Heart left ventricle (tissue), 13 donors: ENCODE measurements around the gene TNFSF11.

Experiments used
- POLR2A ChIP-seq, 2 donors: fragments of 450-650 bp; IDR thresholded peaks; one replicate each; pipeline ENCODE4 v1.6.1; 2017; ENCODE audit warnings: antibody characterized with exemption in 2 of 2, mild to moderate bottlenecking in 2 of 2, moderate library complexity in 2 of 2
- TF ChIP-seq, protein P1 (sequence below), 12 donors: fragments of 200-600 bp; sonication (generic) in 4 of 12; IDR thresholded peaks; one replicate each; pipeline versions ENCODE4 v1.5.0 to v1.8.0; 2018 to 2022; ENCODE audit warnings: antibody characterized with exemption in 12 of 12, mild to moderate bottlenecking in 5 of 12
- donor health status: ischemic (EF 13 %, LVEDD 7.1; RV severe dilation, severe dysfunction).
- donor health status: DM: no; HTN: yes; CAD: no.
- donor health status: DM: no; HTN: no; CAD: no.
- donor health status: ischemic (EF 25% LVEDD 6.9; RV normal size, moderate dysfunction).
- donor health status: ischemic (EF 25% LVEDD 5.7; RV mildly dilated, moderate dysfunction).
- donor health status: ischemic (EF 35%, LVEDD 5.7; RV mildly dilated, moderate dysfunction).
- donor health status: nonischemic (EF 11% LVEDD 7.7; RV severe dilation, severe dysfunction).
- donor health status: DM: yes; HTN: yes; CAD: no.
- donor health status: PGD.
- donor health status: ischemic (EF 29% LVEDD 5.4; RV normal size, mild dysfunction).
- donor health status: nonischemic (EF 23%, LVEDD 6.1; RV moderate dilation, normal function).

DNA sequence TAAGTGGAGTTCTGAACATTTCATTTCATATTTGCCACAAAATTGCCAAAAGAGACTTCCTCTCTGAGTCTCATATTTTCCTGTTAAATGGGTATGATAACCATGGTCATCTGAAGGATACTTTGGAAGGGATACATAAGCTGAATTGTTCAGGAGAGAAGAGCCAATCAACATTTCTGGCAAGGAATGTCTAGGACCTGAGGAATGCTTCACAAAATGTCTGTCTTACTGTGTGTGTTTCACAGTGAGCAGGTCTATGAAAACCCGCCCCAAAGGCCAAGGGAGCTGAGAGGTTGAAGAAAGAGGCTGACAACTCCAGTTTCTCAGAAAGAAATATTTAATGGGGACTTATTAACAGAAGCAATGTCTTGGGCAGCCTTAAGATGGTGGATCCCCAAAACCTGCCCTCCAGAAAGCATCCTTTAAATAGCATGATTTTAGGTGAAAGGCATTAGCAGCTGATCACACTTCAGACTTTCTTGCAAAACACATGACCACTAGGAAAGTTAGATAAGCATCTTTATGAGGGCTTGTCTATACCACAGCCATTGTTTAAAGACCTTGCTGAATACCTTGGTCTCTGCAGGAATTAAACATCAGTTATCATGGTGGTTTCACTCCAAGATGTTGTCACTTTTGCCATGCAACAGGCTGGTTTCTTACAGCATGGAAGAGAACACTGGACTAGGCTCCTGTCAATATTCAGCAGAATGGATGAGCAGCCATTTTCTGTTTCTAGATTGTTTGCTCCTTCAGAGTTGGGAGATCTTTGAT, 78.9 kb downstream of the TNFSF11 start:
- TF ChIP-seq, protein P1, sequence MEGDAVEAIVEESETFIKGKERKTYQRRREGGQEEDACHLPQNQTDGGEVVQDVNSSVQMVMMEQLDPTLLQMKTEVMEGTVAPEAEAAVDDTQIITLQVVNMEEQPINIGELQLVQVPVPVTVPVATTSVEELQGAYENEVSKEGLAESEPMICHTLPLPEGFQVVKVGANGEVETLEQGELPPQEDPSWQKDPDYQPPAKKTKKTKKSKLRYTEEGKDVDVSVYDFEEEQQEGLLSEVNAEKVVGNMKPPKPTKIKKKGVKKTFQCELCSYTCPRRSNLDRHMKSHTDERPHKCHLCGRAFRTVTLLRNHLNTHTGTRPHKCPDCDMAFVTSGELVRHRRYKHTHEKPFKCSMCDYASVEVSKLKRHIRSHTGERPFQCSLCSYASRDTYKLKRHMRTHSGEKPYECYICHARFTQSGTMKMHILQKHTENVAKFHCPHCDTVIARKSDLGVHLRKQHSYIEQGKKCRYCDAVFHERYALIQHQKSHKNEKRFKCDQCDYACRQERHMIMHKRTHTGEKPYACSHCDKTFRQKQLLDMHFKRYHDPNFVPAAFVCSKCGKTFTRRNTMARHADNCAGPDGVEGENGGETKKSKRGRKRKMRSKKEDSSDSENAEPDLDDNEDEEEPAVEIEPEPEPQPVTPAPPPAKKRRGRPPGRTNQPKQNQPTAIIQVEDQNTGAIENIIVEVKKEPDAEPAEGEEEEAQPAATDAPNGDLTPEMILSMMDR (IDR thresholded peaks at IDR 0.05) = no peak
- no peak for TF ChIP-seq POLR2A (IDR thresholded peaks at IDR 0.05)
